ENCODE measurements around the gene ATP1B1.

DNA sequence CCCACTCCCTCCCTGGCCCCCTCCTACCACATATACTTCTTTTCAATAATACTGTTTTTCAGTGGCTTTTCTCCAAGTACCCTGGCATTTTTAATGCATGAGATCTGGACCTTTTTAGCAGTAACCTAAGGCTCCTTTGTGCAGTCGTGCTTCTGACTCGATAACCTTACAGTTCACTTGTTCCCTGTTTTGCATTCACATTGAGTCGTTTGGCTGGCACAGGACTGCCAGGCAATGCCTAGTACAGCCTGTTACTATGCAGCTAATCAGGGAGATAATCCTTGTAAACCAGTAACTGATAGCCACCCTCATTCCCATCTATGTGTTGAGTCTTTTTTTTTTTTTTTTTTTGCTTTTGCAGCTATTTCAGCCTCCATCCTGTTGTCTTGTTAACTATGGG is 3.7 kb downstream of the ATP1B1 start:
- TF ChIP-seq, protein P1, sequence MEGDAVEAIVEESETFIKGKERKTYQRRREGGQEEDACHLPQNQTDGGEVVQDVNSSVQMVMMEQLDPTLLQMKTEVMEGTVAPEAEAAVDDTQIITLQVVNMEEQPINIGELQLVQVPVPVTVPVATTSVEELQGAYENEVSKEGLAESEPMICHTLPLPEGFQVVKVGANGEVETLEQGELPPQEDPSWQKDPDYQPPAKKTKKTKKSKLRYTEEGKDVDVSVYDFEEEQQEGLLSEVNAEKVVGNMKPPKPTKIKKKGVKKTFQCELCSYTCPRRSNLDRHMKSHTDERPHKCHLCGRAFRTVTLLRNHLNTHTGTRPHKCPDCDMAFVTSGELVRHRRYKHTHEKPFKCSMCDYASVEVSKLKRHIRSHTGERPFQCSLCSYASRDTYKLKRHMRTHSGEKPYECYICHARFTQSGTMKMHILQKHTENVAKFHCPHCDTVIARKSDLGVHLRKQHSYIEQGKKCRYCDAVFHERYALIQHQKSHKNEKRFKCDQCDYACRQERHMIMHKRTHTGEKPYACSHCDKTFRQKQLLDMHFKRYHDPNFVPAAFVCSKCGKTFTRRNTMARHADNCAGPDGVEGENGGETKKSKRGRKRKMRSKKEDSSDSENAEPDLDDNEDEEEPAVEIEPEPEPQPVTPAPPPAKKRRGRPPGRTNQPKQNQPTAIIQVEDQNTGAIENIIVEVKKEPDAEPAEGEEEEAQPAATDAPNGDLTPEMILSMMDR (IDR thresholded peaks at IDR 0.05): no peak
- TF ChIP-seq EZH2 (IDR thresholded peaks at IDR 0.05; ENCODE audit: borderline replicate concordance, insufficient read depth, low read depth, low read length, poor library complexity, severe bottlenecking): no peak
